Thyroid gland (tissue), 4 donors: ENCODE results near the gene NPTN.

ENCODE experiments used
- POLR2A ChIP-seq, 2 donors: fragments of 450-650 bp; IDR thresholded peaks; one replicate each; pipeline ENCODE4 v1.6.1; 2017; ENCODE audit warnings: antibody characterized with exemption in 2 of 2, mild to moderate bottlenecking in 2 of 2, moderate library complexity in 1 of 2
- TF ChIP-seq, protein P1 (sequence below), 6 experiments: fragments of 200-600 bp in 3 of 6; fragments of 450-650 bp in 3 of 6; sonication (generic) in 3 of 6; IDR thresholded peaks; one replicate each; pipeline ENCODE4 v1.5.1; 2016 to 2019; ENCODE audit warnings: antibody characterized with exemption in 6 of 6, mild to moderate bottlenecking in 2 of 6, inconsistent platforms in 1 of 6, moderate library complexity in 1 of 6

DNA sequence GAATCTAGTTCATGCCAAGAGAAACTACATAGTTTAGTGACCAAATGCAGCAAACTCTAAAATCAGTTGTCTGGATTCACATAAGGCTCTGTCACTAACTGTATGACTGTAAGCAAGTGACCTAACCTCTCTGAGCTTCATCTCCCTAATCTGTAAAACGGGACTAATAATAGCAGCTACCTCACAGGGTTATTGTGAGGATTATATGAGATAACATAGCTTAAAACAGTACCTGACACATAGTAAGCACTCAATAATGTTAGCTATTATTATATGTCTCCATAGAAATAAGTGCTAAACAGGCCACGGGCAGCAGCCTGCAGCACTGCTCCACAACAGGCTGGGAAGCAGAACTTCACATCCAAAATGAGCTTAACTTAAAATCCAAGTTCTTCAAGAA is 30.2 kb downstream of the NPTN start:
- TF ChIP-seq, protein P1, sequence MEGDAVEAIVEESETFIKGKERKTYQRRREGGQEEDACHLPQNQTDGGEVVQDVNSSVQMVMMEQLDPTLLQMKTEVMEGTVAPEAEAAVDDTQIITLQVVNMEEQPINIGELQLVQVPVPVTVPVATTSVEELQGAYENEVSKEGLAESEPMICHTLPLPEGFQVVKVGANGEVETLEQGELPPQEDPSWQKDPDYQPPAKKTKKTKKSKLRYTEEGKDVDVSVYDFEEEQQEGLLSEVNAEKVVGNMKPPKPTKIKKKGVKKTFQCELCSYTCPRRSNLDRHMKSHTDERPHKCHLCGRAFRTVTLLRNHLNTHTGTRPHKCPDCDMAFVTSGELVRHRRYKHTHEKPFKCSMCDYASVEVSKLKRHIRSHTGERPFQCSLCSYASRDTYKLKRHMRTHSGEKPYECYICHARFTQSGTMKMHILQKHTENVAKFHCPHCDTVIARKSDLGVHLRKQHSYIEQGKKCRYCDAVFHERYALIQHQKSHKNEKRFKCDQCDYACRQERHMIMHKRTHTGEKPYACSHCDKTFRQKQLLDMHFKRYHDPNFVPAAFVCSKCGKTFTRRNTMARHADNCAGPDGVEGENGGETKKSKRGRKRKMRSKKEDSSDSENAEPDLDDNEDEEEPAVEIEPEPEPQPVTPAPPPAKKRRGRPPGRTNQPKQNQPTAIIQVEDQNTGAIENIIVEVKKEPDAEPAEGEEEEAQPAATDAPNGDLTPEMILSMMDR (IDR thresholded peaks at IDR 0.05), result no peak
- TF ChIP-seq POLR2A (IDR thresholded peaks at IDR 0.05), result no peak
